H9 (cell line): ENCODE measurements around the gene SPATS2. TPM values are rescaled to one million over a fixed set of nuclear protein-coding genes. Genes with fewer than 3 reads are reported as not detected.
A peak's percentile ranks its signal among the peaks of the same experiment; 100 is the strongest.

Experiments used
- DNase-seq: peaks from one replicate; pipeline ENCODE4 v3.0.0-alpha.2; 2017
- H2AFZ ChIP-seq: one replicate; pipeline ENCODE4 v1.6.1; 2013; ENCODE audit warnings: mild to moderate bottlenecking, low read length, control low read depth, moderate library complexity
- H2AK5ac ChIP-seq: 2 replicates; pipeline ENCODE4 v1.6.1; 2013; ENCODE audit warnings: low read length, control low read depth, mixed read lengths; ENCODE audit not compliant: insufficient read length
- H2BK120ac ChIP-seq: one replicate; pipeline ENCODE4 v1.6.1; 2013; ENCODE audit warnings: low read depth, mild to moderate bottlenecking, low read length, control low read depth, inconsistent platforms; ENCODE audit not compliant: poor library complexity, severe bottlenecking
- H2BK12ac ChIP-seq: 2 replicates; pipeline ENCODE4 v1.6.1; 2013; ENCODE audit warnings: low read length, control low read depth, mixed read lengths, low read depth; ENCODE audit not compliant: insufficient read length
- H2BK15ac ChIP-seq: 2 replicates; pipeline ENCODE4 v1.6.1; 2013; ENCODE audit warnings: low read depth, low read length, control low read depth
- H2BK20ac ChIP-seq: one replicate; pipeline ENCODE4 v1.6.1; 2013; ENCODE audit warnings: low read depth, mild to moderate bottlenecking, low read length, control low read depth, inconsistent platforms; ENCODE audit not compliant: poor library complexity, severe bottlenecking
- H2BK5ac ChIP-seq: 2 replicates; pipeline ENCODE4 v1.6.1; 2013; ENCODE audit warnings: low read length, control low read depth, mixed read lengths; ENCODE audit not compliant: insufficient read length
- H3K14ac ChIP-seq: 2 replicates; pipeline ENCODE4 v1.6.1; 2013; ENCODE audit warnings: low read length, control low read depth; ENCODE audit not compliant: insufficient read depth
- H3K18ac ChIP-seq: 2 replicates; pipeline ENCODE4 v1.6.1; 2013; ENCODE audit warnings: low read depth, mild to moderate bottlenecking, mixed read lengths, low read length, control low read depth; ENCODE audit not compliant: insufficient read length
- H3K23ac ChIP-seq: 2 replicates; pipeline ENCODE4 v1.6.1; 2013; ENCODE audit warnings: low read length, control low read depth, mixed read lengths, low read depth; ENCODE audit not compliant: insufficient read length
- H3K23me2 ChIP-seq: 2 replicates; pipeline ENCODE4 v1.6.1; 2013; ENCODE audit warnings: low read depth, mild to moderate bottlenecking, mixed read lengths, low read length, control low read depth; ENCODE audit not compliant: insufficient read length, poor library complexity, severe bottlenecking
- H3K27ac ChIP-seq: 2 replicates; pipeline ENCODE4 v1.5.1; 2013; ENCODE audit warnings: low read length, control low read depth, mixed read lengths, low read depth; ENCODE audit not compliant: insufficient read length
- H3K27me3 ChIP-seq: 2 replicates; pipeline ENCODE4 v1.6.1; 2013; ENCODE audit warnings: low read length, control low read depth, inconsistent platforms; ENCODE audit not compliant: insufficient read depth
- H3K4ac ChIP-seq: 2 replicates; pipeline ENCODE4 v1.6.1; 2013; ENCODE audit warnings: low read depth, mild to moderate bottlenecking, control low read depth, inconsistent platforms, low read length, moderate library complexity
- H3K4me1 ChIP-seq: 2 replicates; pipeline ENCODE4 v1.6.1; 2013; ENCODE audit warnings: low read length, control low read depth, inconsistent platforms; ENCODE audit not compliant: insufficient read depth
- H3K4me2 ChIP-seq: 2 replicates; pipeline ENCODE4 v1.6.1; 2013; ENCODE audit warnings: low read length, control low read depth, mixed read lengths; ENCODE audit not compliant: insufficient read length, insufficient read depth
- H3K56ac ChIP-seq: 2 replicates; pipeline ENCODE4 v1.6.1; 2013; ENCODE audit warnings: low read depth, mild to moderate bottlenecking, mixed read lengths, low read length, control low read depth; ENCODE audit not compliant: insufficient read length
- H3K79me1 ChIP-seq: 2 replicates; pipeline ENCODE4 v1.6.1; 2013; ENCODE audit warnings: low read depth, mild to moderate bottlenecking, moderate library complexity, low read length, control low read depth, inconsistent platforms; ENCODE audit not compliant: insufficient read depth, poor library complexity, severe bottlenecking
- H3K79me2 ChIP-seq: 2 replicates; pipeline ENCODE4 v1.6.1; 2013; ENCODE audit warnings: low read length, control low read depth, inconsistent platforms; ENCODE audit not compliant: insufficient read depth
- H3K9ac ChIP-seq: 2 replicates; pipeline ENCODE4 v1.6.1; 2013; ENCODE audit warnings: low read length, control low read depth, mixed read lengths; ENCODE audit not compliant: insufficient read length; ENCODE audit errors: extremely low read depth
- H3K9me3 ChIP-seq: one replicate; pipeline ENCODE4 v1.6.1; 2013; ENCODE audit warnings: low read depth, low read length, inconsistent platforms; ENCODE audit not compliant: control insufficient read depth
- H3T11ph ChIP-seq: one replicate; pipeline ENCODE4 v1.6.1; 2013; ENCODE audit warnings: mild to moderate bottlenecking, low read length, control low read depth, inconsistent platforms
- H4K20me1 ChIP-seq: one replicate; pipeline ENCODE4 v1.6.1; 2013; ENCODE audit not compliant: control insufficient read depth, insufficient read length, insufficient read depth
- H4K5ac ChIP-seq: 2 replicates; pipeline ENCODE4 v1.6.1; 2013; ENCODE audit warnings: low read depth, mild to moderate bottlenecking, mixed read lengths, low read length, control low read depth; ENCODE audit not compliant: insufficient read length
- H4K8ac ChIP-seq: replicated peaks from 2 replicates; pipeline ENCODE4 v1.6.1; 2013; ENCODE audit warnings: low read length, control low read depth, mixed read lengths, low read depth; ENCODE audit not compliant: insufficient read length
- H4K91ac ChIP-seq: 2 replicates; pipeline ENCODE4 v1.6.1; 2013; ENCODE audit warnings: low read depth, mild to moderate bottlenecking, moderate library complexity, mixed read lengths, low read length, control low read depth; ENCODE audit not compliant: insufficient read length
- H3K27ac Mint-ChIP-seq, 3 experiments: 2 replicates in 2 of 3; 3 replicates in 1 of 3; pipeline ENCODE4 v1.8.0; 2020 to 2021; ENCODE audit warnings: mixed read lengths in 3 of 3, mild to moderate bottlenecking in 1 of 3, moderate library complexity in 1 of 3
- H3K27me3 Mint-ChIP-seq: 2 replicates; pipeline ENCODE4 v1.8.0; 2021; ENCODE audit warnings: low read depth, mild to moderate bottlenecking, moderate library complexity, mixed read lengths
- H3K36me3 Mint-ChIP-seq, 3 experiments: 2 replicates in 2 of 3; 3 replicates in 1 of 3; pipeline ENCODE4 v1.8.0; 2020 to 2021; ENCODE audit warnings: low read depth in 3 of 3, mixed read lengths in 3 of 3; ENCODE audit not compliant: insufficient read depth in 1 of 3
- H3K4me1 Mint-ChIP-seq, 2 experiments: 2 replicates each; pipeline ENCODE4 v1.8.0; 2020; ENCODE audit warnings: mixed read lengths in 2 of 2
- H3K4me3 Mint-ChIP-seq, 2 experiments: 2 replicates in 1 of 2; 3 replicates in 1 of 2; pipeline ENCODE4 v1.8.0; 2020 to 2021; ENCODE audit warnings: mild to moderate bottlenecking in 2 of 2, mixed read lengths in 2 of 2, moderate library complexity in 1 of 2
- H3K9me3 Mint-ChIP-seq, 2 experiments: 2 replicates in 1 of 2; 3 replicates in 1 of 2; pipeline ENCODE4 v1.8.0; 2020; ENCODE audit warnings: mild to moderate bottlenecking in 2 of 2, mixed read lengths in 2 of 2, moderate library complexity in 1 of 2
- CTCF ChIP-seq: fragments of 200-600 bp; sonication (generic); conservative IDR thresholded peaks from 3 replicates; pipeline ENCODE4 v1.8.0; 2021; ENCODE audit warnings: antibody characterized with exemption, mild to moderate bottlenecking
- WGBS: extraction: QIAGEN DNeasy Blood & Tissue Kit; methylation state at CpG from one replicate; pipeline ENCODE4 v1.1.7; 2013; ENCODE audit warnings: missing lambda C conversion rate, low lambda C conversion rate, mixed read lengths; ENCODE audit not compliant: insufficient read length; ENCODE audit errors: extremely low coverage; 5-methylcytosine and 5-hydroxymethylcytosine counted together
- total RNA-seq: library from RNA; stranded (reverse); gene quantifications from 2 replicates; pipeline ENCODE4 v1.2.1, GENCODE V29; 2021

SPATS2 gene
- total RNA-seq, 1 experiment from 2014 or later, result 17.1 TPM

- Mint-ChIP-seq H3K4me1 (peaks cover 2 to 14% of the 10 kb centered on the region in 2 experiments), H3K27me3 (no peaks in the 10 kb centered on the region; the same call in 1 of the 2 replicates), H3K4me3 (peak overlapping the region; percentile 98 to 99), H3K36me3 (peaks cover 15 to 30% (median 28%) of the 10 kb centered on the region in 3 experiments; a peak in 6 of 7 replicates), H3K9me3 (peaks cover 0 to 6% of the 10 kb centered on the region in 2 experiments; a peak in 3 of 5 replicates), H3K27ac (peak overlapping the region; percentile 99; a peak in 6 of 7 replicates)
- H2BK20ac ChIP-seq, result no peak overlapping the region
- no peak overlapping the region for H3K14ac ChIP-seq
- no peak overlapping the region for H3K4ac ChIP-seq
- no peaks in the 10 kb centered on the region for H3K9me3 ChIP-seq
- peaks cover 6% of the 10 kb centered on the region for H3K23me2 ChIP-seq
- no peak overlapping the region for H3K18ac ChIP-seq
- TF ChIP-seq CTCF, result no peak
- WGBS, result no CpG with 5 or more reads among the region's 19 CpGs
- peak overlapping the region; percentile 69 for H3K9ac ChIP-seq
- H4K91ac ChIP-seq, result no peak overlapping the region
- H3K79me2 ChIP-seq, result no peaks in the 10 kb centered on the region; the same call in 1 of the 2 replicates
- H2BK12ac ChIP-seq, result no peak overlapping the region
- no peak for DNase-seq
- no peak overlapping the region for H3K23ac ChIP-seq
- no peak overlapping the region for H4K8ac ChIP-seq
- peaks cover 3% of the 10 kb centered on the region for H3K79me1 ChIP-seq
- no peak overlapping the region for H2AK5ac ChIP-seq
- no peak overlapping the region for H3T11ph ChIP-seq
- H3K27ac ChIP-seq, result no peak overlapping the region
- no peak overlapping the region for H3K56ac ChIP-seq
- no peak overlapping the region for H2BK15ac ChIP-seq
- no peaks in the 10 kb centered on the region for H3K4me1 ChIP-seq
- H3K4me2 ChIP-seq, result peak overlapping the region; percentile 74
- H3K27me3 ChIP-seq, result no peaks in the 10 kb centered on the region
- no peak overlapping the region for H2BK5ac ChIP-seq
- H4K5ac ChIP-seq, result no peak overlapping the region
- no peaks in the 10 kb centered on the region for H4K20me1 ChIP-seq
- no peak overlapping the region for H2AFZ ChIP-seq
- H2BK120ac ChIP-seq, result no peak overlapping the region
Measured at GRCh38 chr12:49568442-49569162, 201.3 kb downstream of the SPATS2 start.

Other genes with a start within 250 kb of the SPATS2 start
- gene TUBA1B, start 236.1 kb upstream of the SPATS2 start, total RNA-seq, result 2,063 and 2,102 TPM in 2 replicates
- 148 and 149 TPM in 2 replicates for gene TUBA1A, start 178.4 kb upstream of the SPATS2 start, total RNA-seq
- 660 and 684 TPM in 2 replicates for gene TUBA1C, start 102.4 kb upstream of the SPATS2 start, total RNA-seq
- 1.1 and 2.2 TPM in 2 replicates for gene PRPH, start 72.3 kb upstream of the SPATS2 start, total RNA-seq
- gene TROAP, start 44.2 kb upstream of the SPATS2 start, total RNA-seq, result 70.5 and 75.3 TPM in 2 replicates
- gene C1QL4, start 30.3 kb upstream of the SPATS2 start, total RNA-seq, result 1.2 and 1.9 TPM in 2 replicates
- 2.6 and 3.2 TPM in 2 replicates for gene DNAJC22, start 20.6 kb upstream of the SPATS2 start, total RNA-seq
- 0.26 and 0.39 TPM in 2 replicates for gene KCNH3, start 171.6 kb downstream of the SPATS2 start, total RNA-seq
- gene MCRS1, start 200.7 kb downstream of the SPATS2 start, total RNA-seq, result 98.7 and 103 TPM in 2 replicates
- 0.42 and 0.46 TPM in 2 replicates for gene FAM186B, start 238.2 kb downstream of the SPATS2 start, total RNA-seq